ENCODE measurements around the gene CAMK1D. TPM values are rescaled to one million over a fixed set of nuclear protein-coding genes. Genes with fewer than 3 reads are reported as not detected.

The CAMK1D gene
- total and polyA plus RNA-seq, 2 donors (not counting 3 experiments of a cell fraction or from before 2014, with no cell fraction given) = 0.37 to 4.2 TPM

DNA sequence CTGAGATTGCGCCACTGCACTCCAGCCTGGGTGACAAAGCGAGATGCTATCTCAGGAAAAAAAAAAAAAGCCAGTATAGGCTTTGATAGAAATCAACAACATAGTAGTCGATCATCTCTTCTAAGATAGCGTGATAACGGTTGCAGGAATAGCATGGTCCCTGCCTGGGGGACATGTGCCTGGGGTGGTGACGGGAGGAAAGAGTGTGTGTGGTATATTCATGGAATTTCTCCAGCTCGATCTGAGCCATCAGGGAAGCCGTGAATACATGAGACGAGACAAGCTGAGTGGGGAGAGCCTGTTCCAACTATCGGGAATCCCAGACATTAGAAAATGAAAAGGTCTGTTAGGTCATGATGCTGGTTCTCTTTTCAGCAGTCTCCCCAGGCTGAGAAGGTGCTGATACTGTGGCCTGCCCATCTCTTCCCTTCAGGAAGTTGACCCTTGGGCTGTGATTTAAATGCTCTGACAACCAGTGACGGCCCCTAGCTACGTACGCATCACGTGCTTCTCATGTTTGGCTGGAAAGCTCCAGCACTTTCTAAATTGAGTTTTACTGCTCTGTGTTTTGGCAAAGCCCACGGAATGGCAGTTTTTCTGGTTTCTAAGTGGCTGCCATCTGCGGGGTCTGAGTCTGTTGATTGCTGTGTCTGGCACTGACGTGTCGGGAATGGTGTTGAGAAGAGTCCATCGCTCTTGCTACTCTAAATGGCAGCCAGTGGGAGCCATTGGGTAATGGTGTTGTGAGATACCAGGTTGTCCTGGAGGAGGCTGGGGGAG is 422.8 kb downstream of the CAMK1D start:
- ChIA-PET POLR2A (no interaction called here), CTCF (interaction anchor here (1.0 to 1.4 kb wide), 2 partner anchors 10 to 130 kb away, joined by 4 read pairs; no protein-coding TSS in a partner anchor)
- Histone ChIP-seq H3K4me1 (ENCODE audit: control insufficient read depth, extremely low read depth, insufficient read depth, low read length) (no peaks in the 10 kb centered on the region), H3K79me2 (ENCODE audit: control insufficient read depth, insufficient read depth, low read length) (no peaks in the 10 kb centered on the region), H3K27ac (ENCODE audit: insufficient read depth, low read depth, low read length) (no peak overlapping the region), H3K9me3 (replicated peaks; ENCODE audit: control insufficient read depth, insufficient read depth, low read length) (no peaks in the 10 kb centered on the region), H4K20me1 (replicated peaks; ENCODE audit: control insufficient read depth, extremely low read depth, insufficient read depth, low read length) (no peaks in the 10 kb centered on the region), H3K4me2 (ENCODE audit: insufficient read depth, low read length) (no peak overlapping the region), H3K27me3 (ENCODE audit: control insufficient read depth in 2 of 2, insufficient read depth in 2 of 2, low read length in 2 of 2) (no peaks in the 10 kb centered on the region), H3K36me3 (ENCODE audit: control insufficient read depth in 2 of 2, extremely low read depth in 1 of 2, insufficient read depth in 2 of 2, low read length in 2 of 2) (no peaks in the 10 kb centered on the region), H2AFZ (ENCODE audit: low read depth, low read length) (no peak overlapping the region), H3K9me1 (replicated peaks; ENCODE audit: control insufficient read depth, extremely low read depth, insufficient read depth, low read length) (no peaks in the 10 kb centered on the region), H3K4me3 (replicated peaks in 1 of 3; ENCODE audit: insufficient read depth in 1 of 3, low read depth in 1 of 3, low read length in 3 of 3) (no peak overlapping the region), H3K9ac (replicated peaks; ENCODE audit: extremely low read depth, insufficient read depth, low read length) (no peak overlapping the region)
- dilution Hi-C loops (cut with MboI; ENCODE audit: extremely low pct_ligation_motif_present, low sequenced_read_pairs) (no loop called here), intact Hi-C loops (cut with micrococcal nuclease) (no loop called here)
- no TSS peak for BruUV-seq (replicated peaks)
- DNase-seq (ENCODE audit: low read depth, low spot score) (no peak), FAIRE-seq (no peak)
- TF ChIP-seq GATA2 (IDR thresholded peaks at IDR 0.05; ENCODE audit: insufficient read depth, insufficient read length, low read depth, low read length) (no peak), FOS (IDR thresholded peaks at IDR 0.05; ENCODE audit: borderline replicate concordance, insufficient read depth, low read length) (no peak), POLR2A (IDR thresholded peaks at IDR 0.05; ENCODE audit: low read depth, low read length) (no peak), EZH2 (IDR thresholded peaks at IDR 0.05; ENCODE audit: borderline replicate concordance, low read depth, low read length, severe bottlenecking) (no peak), JUN (IDR thresholded peaks at IDR 0.05; ENCODE audit: borderline replicate concordance, insufficient read depth, insufficient read length, low read depth) (no peak), POLR2AphosphoS5 (IDR thresholded peaks at IDR 0.05; ENCODE audit: insufficient read depth, low read depth, low read length) (no peak), MYC (IDR thresholded peaks at IDR 0.05; ENCODE audit: low read depth, low read length) (no peak)
- TF ChIP-seq, protein P1, sequence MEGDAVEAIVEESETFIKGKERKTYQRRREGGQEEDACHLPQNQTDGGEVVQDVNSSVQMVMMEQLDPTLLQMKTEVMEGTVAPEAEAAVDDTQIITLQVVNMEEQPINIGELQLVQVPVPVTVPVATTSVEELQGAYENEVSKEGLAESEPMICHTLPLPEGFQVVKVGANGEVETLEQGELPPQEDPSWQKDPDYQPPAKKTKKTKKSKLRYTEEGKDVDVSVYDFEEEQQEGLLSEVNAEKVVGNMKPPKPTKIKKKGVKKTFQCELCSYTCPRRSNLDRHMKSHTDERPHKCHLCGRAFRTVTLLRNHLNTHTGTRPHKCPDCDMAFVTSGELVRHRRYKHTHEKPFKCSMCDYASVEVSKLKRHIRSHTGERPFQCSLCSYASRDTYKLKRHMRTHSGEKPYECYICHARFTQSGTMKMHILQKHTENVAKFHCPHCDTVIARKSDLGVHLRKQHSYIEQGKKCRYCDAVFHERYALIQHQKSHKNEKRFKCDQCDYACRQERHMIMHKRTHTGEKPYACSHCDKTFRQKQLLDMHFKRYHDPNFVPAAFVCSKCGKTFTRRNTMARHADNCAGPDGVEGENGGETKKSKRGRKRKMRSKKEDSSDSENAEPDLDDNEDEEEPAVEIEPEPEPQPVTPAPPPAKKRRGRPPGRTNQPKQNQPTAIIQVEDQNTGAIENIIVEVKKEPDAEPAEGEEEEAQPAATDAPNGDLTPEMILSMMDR (IDR thresholded peaks at IDR 0.05; ENCODE audit: extremely low read depth in 1 of 2, insufficient read depth in 1 of 2, low read depth in 1 of 2, low read length in 2 of 2) = no peak
- TF ChIP-seq, protein P2, sequence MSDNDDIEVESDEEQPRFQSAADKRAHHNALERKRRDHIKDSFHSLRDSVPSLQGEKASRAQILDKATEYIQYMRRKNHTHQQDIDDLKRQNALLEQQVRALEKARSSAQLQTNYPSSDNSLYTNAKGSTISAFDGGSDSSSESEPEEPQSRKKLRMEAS (IDR thresholded peaks at IDR 0.05; ENCODE audit: insufficient read depth, insufficient read length) = no peak

Measured in endothelial cell of umbilical vein (primary cell).